IPS-15b (cell line): ENCODE measurements around the gene CD248.

Experiments used
- H3K27me3 ChIP-seq: one replicate; pipeline ENCODE4 v1.6.1; 2013; ENCODE audit warnings: low read length; ENCODE audit not compliant: control insufficient read depth, insufficient read depth
- H3K36me3 ChIP-seq: one replicate; pipeline ENCODE4 v1.6.1; 2013; ENCODE audit warnings: low read length; ENCODE audit not compliant: control insufficient read depth, insufficient read depth
- H3K4me1 ChIP-seq: one replicate; pipeline ENCODE4 v1.6.1; 2013; ENCODE audit warnings: mild to moderate bottlenecking, low read length; ENCODE audit not compliant: control insufficient read depth, insufficient read depth
- H3K4me3 ChIP-seq: one replicate; pipeline ENCODE4 v1.5.1; 2013; ENCODE audit warnings: low read depth, low read length
- H3K9ac ChIP-seq: one replicate; pipeline ENCODE4 v1.6.1; 2013; ENCODE audit warnings: low read depth, mild to moderate bottlenecking, low read length
- H3K9me3 ChIP-seq: one replicate; pipeline ENCODE4 v1.6.1; 2013; ENCODE audit warnings: mild to moderate bottlenecking, low read length; ENCODE audit not compliant: control insufficient read depth, insufficient read depth

The CD248 gene

GRCh38 chr11:66294626-66295620 lies 21.9 kb downstream of the CD248 start:
- Histone ChIP-seq H3K4me3 (no peak overlapping the region), H3K4me1 (no peaks in the 10 kb centered on the region), H3K9ac (no peak overlapping the region), H3K9me3 (no peaks in the 10 kb centered on the region), H3K27me3 (peaks cover 24% of the 10 kb centered on the region), H3K36me3 (no peaks in the 10 kb centered on the region)

DNA sequence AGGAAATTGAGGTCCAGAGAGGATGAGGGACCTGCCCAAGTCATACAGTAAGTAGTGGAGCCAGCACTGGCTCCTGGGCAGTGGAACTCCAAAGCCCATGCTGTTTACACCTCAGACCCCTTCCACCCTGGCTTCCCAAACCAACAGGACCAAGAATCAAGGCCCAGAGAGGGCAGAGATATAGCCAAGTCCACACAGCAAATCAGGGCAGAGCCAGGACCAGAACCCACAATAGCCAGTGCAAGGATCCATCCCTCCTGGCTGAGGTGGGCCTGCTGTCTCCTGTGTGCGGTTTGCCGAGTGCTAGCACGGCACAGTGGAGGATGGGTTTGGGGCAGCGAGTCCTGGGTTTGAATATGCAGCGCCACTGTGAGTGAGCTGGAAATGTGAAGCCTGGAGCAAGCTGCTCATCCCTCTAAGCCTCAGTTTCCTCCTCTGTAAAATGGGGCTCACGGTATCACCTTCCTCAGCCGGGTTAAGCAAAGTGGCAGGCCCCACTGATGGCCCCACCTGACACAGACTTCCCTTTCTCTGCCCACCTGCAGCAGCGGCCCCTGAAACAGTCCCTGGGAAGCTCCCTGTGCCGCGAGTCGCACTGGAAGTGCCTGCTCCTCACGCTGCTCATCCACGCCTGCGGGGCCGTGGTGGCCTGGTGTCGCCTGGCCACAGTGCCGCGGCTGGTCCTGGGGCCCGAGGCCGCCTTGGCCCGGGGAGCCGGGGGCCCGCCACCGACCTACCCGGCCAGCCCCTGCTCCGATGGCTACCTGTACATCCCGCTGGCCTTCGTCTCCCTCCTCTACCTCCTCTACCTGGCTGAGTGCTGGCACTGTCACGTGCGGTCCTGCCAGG lies 22.8 kb downstream of the CD248 start:
- H3K4me1 ChIP-seq, result no peaks in the 10 kb centered on the region
- no peaks in the 10 kb centered on the region for H3K9me3 ChIP-seq
- no peak overlapping the region for H3K9ac ChIP-seq
- no peaks in the 10 kb centered on the region for H3K36me3 ChIP-seq
- H3K27me3 ChIP-seq, result peaks cover 24% of the 10 kb centered on the region
- H3K4me3 ChIP-seq, result no peak overlapping the region

DNA sequence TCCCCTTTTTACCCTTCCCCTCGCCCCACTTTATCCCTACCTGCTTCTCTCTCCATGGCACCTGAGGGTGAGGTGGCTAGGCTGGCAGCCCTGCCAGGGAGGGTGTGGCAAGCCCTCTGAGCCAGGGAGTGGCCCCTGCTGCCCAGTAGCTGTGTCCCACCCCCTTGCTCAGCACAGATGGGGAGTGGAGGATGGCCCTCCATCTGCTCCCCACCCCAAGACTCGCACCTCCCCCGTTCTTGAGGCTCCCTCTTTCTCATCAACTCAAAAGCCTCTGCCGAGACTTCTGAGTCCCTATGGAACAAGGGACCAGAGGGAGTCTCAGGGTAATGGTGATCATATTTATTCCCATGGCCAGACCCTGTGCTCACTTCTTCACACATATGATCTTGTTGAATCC lies 23.5 kb downstream of the CD248 start:
- H3K36me3 ChIP-seq, result no peaks in the 10 kb centered on the region
- no peak overlapping the region for H3K4me3 ChIP-seq
- peaks cover 24% of the 10 kb centered on the region for H3K27me3 ChIP-seq
- no peaks in the 10 kb centered on the region for H3K4me1 ChIP-seq
- no peak overlapping the region for H3K9ac ChIP-seq
- no peaks in the 10 kb centered on the region for H3K9me3 ChIP-seq

- H3K9ac ChIP-seq, result no peak overlapping the region
- no peaks in the 10 kb centered on the region for H3K4me1 ChIP-seq
- H3K27me3 ChIP-seq, result peaks cover 24% of the 10 kb centered on the region
- H3K4me3 ChIP-seq, result peak overlapping the region; percentile 54
- no peaks in the 10 kb centered on the region for H3K36me3 ChIP-seq
- no peaks in the 10 kb centered on the region for H3K9me3 ChIP-seq
Measured at GRCh38 chr11:66292543-66293332, 24.1 kb downstream of the CD248 start.

DNA sequence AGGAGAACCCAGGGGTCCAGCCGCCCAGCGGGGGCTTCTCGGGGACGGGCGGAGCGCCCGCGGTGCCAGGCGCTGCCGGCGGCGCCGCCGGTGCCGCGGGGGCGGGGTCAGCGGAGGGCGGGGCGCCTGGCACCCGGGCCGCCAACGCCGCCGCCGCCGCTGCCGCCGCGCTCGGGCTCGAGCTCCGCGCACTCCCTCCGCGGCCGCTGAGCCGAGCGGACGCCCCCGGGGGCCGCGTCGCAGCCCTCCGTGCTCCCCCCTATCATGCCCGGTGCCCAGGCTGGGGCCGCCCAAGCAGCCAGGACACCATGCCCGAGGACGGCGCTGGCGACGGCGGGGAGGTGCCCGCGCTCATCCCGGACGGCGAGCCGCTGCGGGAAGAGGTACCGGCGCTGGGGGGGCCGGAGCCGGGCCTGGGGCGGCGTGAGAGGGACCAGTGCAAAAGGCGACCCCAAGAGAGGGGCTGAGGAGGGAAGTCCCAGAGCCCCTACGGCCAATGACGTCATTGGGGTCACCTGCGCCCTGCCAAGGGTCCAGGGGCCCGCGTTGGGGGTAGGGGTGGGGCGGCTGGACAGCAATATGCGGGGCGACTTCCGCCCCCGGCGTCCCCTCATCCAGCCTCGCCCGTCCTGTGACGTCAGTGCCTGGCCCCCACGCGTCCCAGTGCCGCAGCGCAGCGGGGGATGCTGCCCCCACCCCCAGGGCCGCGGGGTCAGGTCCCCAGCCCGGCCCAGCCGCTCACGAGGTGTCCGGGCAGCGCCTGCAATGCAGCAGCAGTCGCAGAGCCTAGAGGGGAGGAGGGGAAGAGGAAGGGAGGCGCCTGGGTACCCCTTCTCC lies 24.9 kb downstream of the CD248 start, which contains the start of gene TMEM151A:
TMEM151A (plus strand) TSS at position 189 of the 837 bp plus-strand sequence; CDS start at position 309, 120 bp downstream.
- H3K4me1 ChIP-seq, result no peaks in the 10 kb centered on the region
- H3K4me3 ChIP-seq, result peak within 1 kb of the TSS; percentile 54
- no peak within 1 kb of the TSS for H3K9ac ChIP-seq
- no peaks in the 10 kb centered on the region for H3K36me3 ChIP-seq
- no peaks in the 10 kb centered on the region for H3K9me3 ChIP-seq
- peaks cover 24% of the 10 kb centered on the region for H3K27me3 ChIP-seq

GRCh38 chr11:66291303-66291705 lies 25.5 kb downstream of the CD248 start:
- no peak overlapping the region for H3K9ac ChIP-seq
- H3K4me1 ChIP-seq, result no peaks in the 10 kb centered on the region
- H3K4me3 ChIP-seq, result peak overlapping the region; percentile 53
- no peaks in the 10 kb centered on the region for H3K36me3 ChIP-seq
- peaks cover 24% of the 10 kb centered on the region for H3K27me3 ChIP-seq
- no peaks in the 10 kb centered on the region for H3K9me3 ChIP-seq

DNA sequence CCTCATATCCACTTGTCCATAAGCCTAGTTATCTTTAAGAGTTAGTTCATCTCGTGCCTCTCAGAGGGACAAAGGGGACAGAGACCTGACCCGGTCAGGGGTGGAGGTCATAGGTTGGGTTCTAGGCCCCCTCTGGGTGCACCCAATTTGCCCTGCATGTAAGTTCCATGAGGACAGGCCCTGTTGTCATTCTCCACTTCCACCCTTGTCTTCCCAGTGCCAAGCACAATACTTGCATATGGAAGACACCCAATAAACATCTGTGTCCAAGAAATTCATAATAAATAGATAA lies 26.6 kb downstream of the CD248 start:
- peaks cover 7% of the 10 kb centered on the region for H3K36me3 ChIP-seq
- H3K27me3 ChIP-seq, result peaks cover 24% of the 10 kb centered on the region
- H3K9me3 ChIP-seq, result no peaks in the 10 kb centered on the region
- H3K9ac ChIP-seq, result no peak overlapping the region
- no peak overlapping the region for H3K4me3 ChIP-seq
- no peaks in the 10 kb centered on the region for H3K4me1 ChIP-seq

DNA sequence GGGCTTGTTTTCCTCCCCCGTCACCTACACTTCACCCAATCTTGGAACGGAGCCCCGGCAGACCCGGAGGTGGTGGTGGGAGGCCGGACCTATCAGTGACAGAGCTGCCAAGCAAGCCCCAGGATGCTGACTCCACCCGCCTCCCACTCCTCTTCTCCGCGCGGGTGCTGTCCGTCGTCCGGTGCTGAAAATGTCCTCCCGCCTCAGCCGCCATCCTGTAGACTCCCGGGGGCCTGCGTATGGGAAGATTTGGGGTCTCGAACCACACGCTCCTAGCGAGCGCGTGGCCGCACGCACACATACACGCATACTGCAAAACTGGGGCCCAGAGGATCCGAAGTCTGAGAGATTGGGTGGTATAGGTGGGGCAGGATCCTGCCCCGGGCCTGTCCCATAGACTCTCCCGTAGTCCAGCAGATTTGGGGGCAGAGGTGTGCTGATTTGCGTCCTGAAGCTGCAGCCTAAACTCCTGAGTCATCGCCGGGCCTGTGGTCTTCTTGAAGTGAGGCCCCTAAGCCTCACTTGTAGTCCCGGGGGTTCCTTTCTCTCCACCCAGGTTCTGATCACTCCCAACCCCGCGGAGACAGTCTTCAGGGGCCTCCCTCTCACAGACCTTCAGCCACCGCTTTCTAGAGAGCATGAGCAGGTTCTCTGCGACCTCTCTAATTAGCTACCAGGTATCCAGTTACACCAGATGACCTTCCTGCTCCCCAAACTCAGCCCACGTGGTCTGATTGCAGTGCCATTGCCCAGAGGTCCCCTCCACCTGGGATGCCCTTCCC lies 27.1 kb downstream of the CD248 start:
- Histone ChIP-seq H3K4me1 (no peaks in the 10 kb centered on the region), H3K36me3 (peaks cover 12% of the 10 kb centered on the region), H3K9ac (peak overlapping the region; percentile 87), H3K27me3 (peaks cover 24% of the 10 kb centered on the region), H3K4me3 (peak overlapping the region; percentile 94), H3K9me3 (no peaks in the 10 kb centered on the region)

- H3K4me3 ChIP-seq, result peak within 1 kb of the TSS; percentile 94
- peak within 1 kb of the TSS; percentile 89 for H3K9ac ChIP-seq
- peaks cover 24% of the 10 kb centered on the region for H3K27me3 ChIP-seq
- no peaks in the 10 kb centered on the region for H3K9me3 ChIP-seq
- H3K36me3 ChIP-seq, result peaks cover 18% of the 10 kb centered on the region
- H3K4me1 ChIP-seq, result no peaks in the 10 kb centered on the region
Measured at GRCh38 chr11:66288671-66289547, 27.9 kb downstream of the CD248 start, which contains the start of gene YIF1A. YIF1A (minus strand) TSS chr11:66289143; CDS start chr11:66288985, 158 bp downstream.
